ENCODE measurements around the gene PSME3.
"Not testable (repeated sequence)": the region's sequence is repeated elsewhere in the genome, so short reads cannot be mapped to it uniquely, and the experiment has no call there.

Gene PSME3

GRCh38 chr17:42877037-42877436 is 43.8 kb downstream of the PSME3 start:
- in situ Hi-C loops (cut with MboI; ENCODE audit: low pct_unique_long_range_greater_than_20kb, low sequenced_read_pairs, unreplicated experiment) = no loop called here
- TF ChIP-seq CTCF (IDR thresholded peaks at IDR 0.05; ENCODE audit: extremely low read depth, insufficient read depth, missing control alignments) = no peak
- no peak for DNase-seq (ENCODE audit: low spot score)

- DNase-seq (ENCODE audit: low spot score) = no peak
- in situ Hi-C loops (cut with MboI; ENCODE audit: low pct_unique_long_range_greater_than_20kb, low sequenced_read_pairs, unreplicated experiment) = no loop called here
- TF ChIP-seq CTCF (IDR thresholded peaks at IDR 0.05; ENCODE audit: extremely low read depth, insufficient read depth, missing control alignments) = no peak
Observed at GRCh38 chr17:42878123-42878880, 45.1 kb downstream of the PSME3 start.

- DNase-seq (ENCODE audit: low spot score) = no peak
- no peak for TF ChIP-seq CTCF (IDR thresholded peaks at IDR 0.05; ENCODE audit: extremely low read depth, insufficient read depth, missing control alignments)
- in situ Hi-C loops (cut with MboI; ENCODE audit: low pct_unique_long_range_greater_than_20kb, low sequenced_read_pairs, unreplicated experiment) = no loop called here
Observed at GRCh38 chr17:42878924-42879595, 45.9 kb downstream of the PSME3 start.

GRCh38 chr17:42879596-42879985 is 46.4 kb downstream of the PSME3 start:
- DNase-seq (ENCODE audit: low spot score) = no peak
- no peak for TF ChIP-seq CTCF (IDR thresholded peaks at IDR 0.05; ENCODE audit: extremely low read depth, insufficient read depth, missing control alignments)
- in situ Hi-C loops (cut with MboI; ENCODE audit: low pct_unique_long_range_greater_than_20kb, low sequenced_read_pairs, unreplicated experiment) = no loop called here

GRCh38 chr17:42880776-42881310 is 47.6 kb downstream of the PSME3 start:
- DNase-seq (ENCODE audit: low spot score) = no peak
- in situ Hi-C loops (cut with MboI; ENCODE audit: low pct_unique_long_range_greater_than_20kb, low sequenced_read_pairs, unreplicated experiment) = no loop called here
- TF ChIP-seq CTCF (IDR thresholded peaks at IDR 0.05; ENCODE audit: extremely low read depth, insufficient read depth, missing control alignments) = no peak

- in situ Hi-C loops (cut with MboI; ENCODE audit: low pct_unique_long_range_greater_than_20kb, low sequenced_read_pairs, unreplicated experiment); DNase-seq (ENCODE audit: low spot score): not testable (repeated sequence)
Observed at GRCh38 chr17:42881706-42882105, 48.5 kb downstream of the PSME3 start.

GRCh38 chr17:42882166-42882565 is 49.0 kb downstream of the PSME3 start:
- no peak for DNase-seq (ENCODE audit: low spot score)
- in situ Hi-C loops (cut with MboI; ENCODE audit: low pct_unique_long_range_greater_than_20kb, low sequenced_read_pairs, unreplicated experiment) = no loop called here
- no peak for TF ChIP-seq CTCF (IDR thresholded peaks at IDR 0.05; ENCODE audit: extremely low read depth, insufficient read depth, missing control alignments)

Measured in GM13977 (cell line).